Spleen (tissue), 7 donors: ENCODE measurements around the gene GPR78.
"Not testable (repeated sequence)": the region's sequence is repeated elsewhere in the genome, so short reads cannot be mapped to it uniquely, and the experiment has no call there.

ENCODE experiments used
- CTCF ChIP-seq, 11 experiments: fragments of 200-600 bp in 7 of 11; fragments of 450-650 bp in 4 of 11; sonication (generic) in 4 of 11; IDR thresholded peaks in 8 of 11; conservative IDR thresholded peaks in 3 of 11; 1 replicate in 7 of 11; 2 replicates in 4 of 11; pipeline versions ENCODE4 v1.4.0 to v1.8.0; 2016 to 2021; ENCODE audit warnings: antibody characterized with exemption in 11 of 11, inconsistent platforms in 4 of 11, mild to moderate bottlenecking in 1 of 11
- POLR2A ChIP-seq, 3 donors: fragments of 450-650 bp; IDR thresholded peaks; one replicate each; pipeline ENCODE4 v1.5.1; 2017; ENCODE audit warnings: antibody characterized with exemption in 3 of 3, mild to moderate bottlenecking in 1 of 3
- POLR2AphosphoS5 ChIP-seq, 3 donors: sonication (generic); formaldehyde crosslinking; IDR thresholded peaks; one replicate each; pipeline ENCODE4 v1.5.1; 2017; ENCODE audit warnings: antibody characterized with exemption in 3 of 3
- donor health status: DM: no; HTN: no; CAD: no; lungs with moderate emphysema.
- donor health status: DM: no; HTN: no; CAD: no.
- donor health status: DM: no; HTN: no; CAD: no.

GRCh38 chr4:8634773-8635172 lies 54.6 kb downstream of the GPR78 start:
- not testable (repeated sequence) for TF ChIP-seq CTCF (IDR thresholded peaks at IDR 0.05 in 8 of 11, conservative IDR thresholded peaks at IDR 0.05 in 3 of 11); POLR2AphosphoS5 (IDR thresholded peaks at IDR 0.05); POLR2A (IDR thresholded peaks at IDR 0.05)
